ENCODE results near the gene SLC47A2.
A peak's percentile ranks its signal among the peaks of the same experiment; 100 is the strongest.
"Not testable (repeated sequence)": the region's sequence is repeated elsewhere in the genome, so short reads cannot be mapped to it uniquely, and the experiment has no call there.

SLC47A2 gene, protein sequence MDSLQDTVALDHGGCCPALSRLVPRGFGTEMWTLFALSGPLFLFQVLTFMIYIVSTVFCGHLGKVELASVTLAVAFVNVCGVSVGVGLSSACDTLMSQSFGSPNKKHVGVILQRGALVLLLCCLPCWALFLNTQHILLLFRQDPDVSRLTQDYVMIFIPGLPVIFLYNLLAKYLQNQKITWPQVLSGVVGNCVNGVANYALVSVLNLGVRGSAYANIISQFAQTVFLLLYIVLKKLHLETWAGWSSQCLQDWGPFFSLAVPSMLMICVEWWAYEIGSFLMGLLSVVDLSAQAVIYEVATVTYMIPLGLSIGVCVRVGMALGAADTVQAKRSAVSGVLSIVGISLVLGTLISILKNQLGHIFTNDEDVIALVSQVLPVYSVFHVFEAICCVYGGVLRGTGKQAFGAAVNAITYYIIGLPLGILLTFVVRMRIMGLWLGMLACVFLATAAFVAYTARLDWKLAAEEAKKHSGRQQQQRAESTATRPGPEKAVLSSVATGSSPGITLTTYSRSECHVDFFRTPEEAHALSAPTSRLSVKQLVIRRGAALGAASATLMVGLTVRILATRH

DNA sequence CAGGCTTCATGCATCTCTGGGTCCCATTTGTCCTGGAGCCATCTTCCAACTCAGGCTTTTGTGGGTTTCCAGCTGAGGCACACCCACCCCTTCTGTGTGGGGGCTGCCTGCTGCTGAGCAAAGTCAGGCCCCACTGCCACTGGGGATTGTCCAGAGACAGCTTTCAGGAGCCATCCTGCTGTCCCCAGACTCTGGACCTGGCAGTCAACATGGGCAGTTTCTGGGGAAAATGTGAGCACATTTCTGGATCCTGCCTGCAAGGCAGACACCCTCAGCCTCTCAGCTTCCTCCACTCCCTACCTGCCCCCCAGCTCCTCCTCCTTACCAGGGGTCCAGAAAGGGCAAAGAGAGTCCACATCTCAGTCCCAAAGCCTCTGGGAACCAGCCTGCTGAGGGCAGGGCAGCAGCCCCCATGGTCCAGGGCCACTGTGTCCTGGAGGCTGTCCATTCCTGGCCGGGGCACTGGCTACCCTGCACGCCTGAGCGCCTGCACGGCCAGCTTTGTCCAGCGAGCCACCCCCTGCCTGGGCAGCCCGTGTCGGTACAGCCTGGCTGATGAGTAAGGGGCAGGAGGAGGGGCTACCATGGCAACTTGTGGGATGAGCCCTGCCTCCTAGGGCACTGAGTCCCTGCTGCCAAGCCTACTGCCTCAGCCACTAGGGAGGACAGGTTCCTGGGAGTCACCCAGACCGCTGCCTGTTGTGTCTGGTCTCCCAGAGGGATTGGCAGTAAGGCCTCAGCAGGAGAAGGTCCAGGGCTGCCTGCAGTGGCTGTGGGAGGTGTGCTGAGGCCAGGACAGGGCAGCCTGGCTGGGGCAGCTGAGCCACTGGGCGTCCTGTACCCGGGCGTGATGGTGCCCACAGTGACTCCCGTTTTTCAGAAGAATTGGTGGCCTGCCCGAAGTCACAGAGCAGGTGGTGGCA lies at the start of gene SLC47A2:
SLC47A2 (minus strand) TSS at position 477 of the 923 bp plus-strand sequence; CDS start at position 448, 29 bp downstream.
- DNase-seq, result no peak

DNA sequence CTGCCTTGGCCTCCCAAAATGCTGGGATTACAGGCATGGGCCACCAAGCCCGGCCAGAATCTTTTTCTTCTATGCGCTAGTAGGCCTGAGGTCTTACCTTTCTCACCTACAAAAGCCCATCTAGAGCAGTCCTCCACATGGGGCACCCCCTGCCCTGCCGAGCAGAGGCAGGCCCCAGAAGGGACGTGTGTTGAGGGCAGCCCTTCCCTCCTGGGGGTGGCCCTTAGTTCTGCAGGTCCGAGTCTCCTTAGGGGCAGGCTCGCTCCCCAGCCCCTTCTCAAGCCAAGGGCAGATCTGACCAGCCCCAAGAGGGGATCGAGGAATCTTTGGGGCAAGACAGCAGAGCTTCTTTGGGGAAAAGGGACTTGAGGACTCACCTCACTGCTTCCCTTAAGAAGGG lies 49.6 kb upstream of the SLC47A2 start:
- no peak for DNase-seq

DNA sequence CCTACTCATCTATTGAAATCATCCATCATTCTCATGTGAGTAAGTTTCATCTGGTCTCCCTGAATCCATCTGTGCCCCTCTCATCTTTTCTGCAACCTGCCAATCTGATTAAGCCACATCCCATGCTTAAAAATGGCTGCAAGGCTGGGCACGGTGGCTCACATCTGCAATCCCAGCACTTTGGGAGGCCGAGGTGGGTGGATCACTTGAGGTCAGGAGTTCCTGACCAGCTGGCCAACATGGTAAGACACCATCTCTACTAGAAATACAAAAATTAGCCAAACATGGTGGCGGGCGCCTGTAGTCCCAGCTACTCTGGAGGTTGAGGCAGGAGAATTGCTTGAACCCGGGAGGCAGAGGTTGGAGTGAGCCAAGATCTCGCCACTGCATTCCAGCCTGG lies 47.6 kb upstream of the SLC47A2 start:
- DNase-seq, result not testable (repeated sequence)

DNA sequence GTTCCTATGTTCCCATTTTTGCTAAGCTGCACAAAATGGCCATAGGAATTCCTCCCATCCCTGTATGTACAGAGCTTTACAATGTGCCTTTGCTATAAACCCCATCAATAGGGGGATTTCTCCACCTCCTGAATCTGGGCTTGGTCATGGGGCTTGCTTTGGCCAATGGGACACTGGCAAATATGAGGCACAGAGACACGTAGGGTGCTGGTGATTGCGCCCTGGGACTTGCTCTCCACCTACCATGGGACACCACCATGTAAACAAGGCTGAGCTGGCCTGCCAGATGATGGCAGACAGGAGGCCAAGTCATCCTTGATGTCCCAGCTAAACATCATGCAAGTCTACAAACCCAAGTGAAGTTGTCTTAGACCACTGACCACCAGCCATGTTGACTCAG lies 47.0 kb upstream of the SLC47A2 start:
- DNase-seq, result no peak

DNA sequence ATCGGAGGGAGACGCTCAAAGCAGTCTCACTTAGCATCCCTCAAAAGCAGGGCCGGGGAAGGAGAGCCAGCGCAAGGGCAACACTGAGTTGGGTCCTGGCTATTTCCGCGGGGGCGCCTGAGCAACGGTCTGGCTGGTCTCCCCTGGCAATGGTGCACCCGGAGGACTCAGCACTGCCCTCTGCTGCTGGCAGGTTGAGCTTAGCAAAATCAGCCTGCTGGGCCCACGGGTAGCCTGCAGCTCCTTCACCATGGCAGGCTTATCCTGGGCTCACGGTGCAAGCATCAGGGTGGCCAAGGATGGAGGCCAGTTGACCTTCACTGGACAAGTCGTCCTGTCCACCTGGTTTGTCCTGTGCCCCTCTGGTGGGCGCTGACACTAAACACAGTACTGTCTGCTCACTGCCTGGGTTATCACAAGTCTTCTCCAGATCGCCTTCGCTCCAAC lies 46.2 kb upstream of the SLC47A2 start:
- peak; percentile 66 for DNase-seq

DNA sequence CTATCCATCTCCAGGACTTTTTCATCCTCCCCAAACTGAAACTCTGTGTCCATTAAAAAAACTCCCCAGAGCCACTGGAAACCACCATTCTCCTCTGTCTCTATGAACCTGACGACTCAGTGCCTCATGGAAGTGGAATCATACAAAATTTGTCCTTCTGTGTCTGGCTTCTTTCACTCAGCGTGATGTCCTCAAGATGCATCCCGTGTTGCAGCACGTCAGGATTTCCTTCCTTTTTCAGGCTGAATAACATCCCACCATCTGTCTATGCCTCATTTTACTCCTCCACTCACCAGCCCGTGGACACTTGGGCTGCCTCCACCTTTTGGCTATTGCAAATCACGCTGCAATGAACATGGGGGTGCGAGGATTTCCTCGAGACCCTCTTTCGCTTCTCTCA lies 44.4 kb upstream of the SLC47A2 start:
- DNase-seq, result no peak

DNA sequence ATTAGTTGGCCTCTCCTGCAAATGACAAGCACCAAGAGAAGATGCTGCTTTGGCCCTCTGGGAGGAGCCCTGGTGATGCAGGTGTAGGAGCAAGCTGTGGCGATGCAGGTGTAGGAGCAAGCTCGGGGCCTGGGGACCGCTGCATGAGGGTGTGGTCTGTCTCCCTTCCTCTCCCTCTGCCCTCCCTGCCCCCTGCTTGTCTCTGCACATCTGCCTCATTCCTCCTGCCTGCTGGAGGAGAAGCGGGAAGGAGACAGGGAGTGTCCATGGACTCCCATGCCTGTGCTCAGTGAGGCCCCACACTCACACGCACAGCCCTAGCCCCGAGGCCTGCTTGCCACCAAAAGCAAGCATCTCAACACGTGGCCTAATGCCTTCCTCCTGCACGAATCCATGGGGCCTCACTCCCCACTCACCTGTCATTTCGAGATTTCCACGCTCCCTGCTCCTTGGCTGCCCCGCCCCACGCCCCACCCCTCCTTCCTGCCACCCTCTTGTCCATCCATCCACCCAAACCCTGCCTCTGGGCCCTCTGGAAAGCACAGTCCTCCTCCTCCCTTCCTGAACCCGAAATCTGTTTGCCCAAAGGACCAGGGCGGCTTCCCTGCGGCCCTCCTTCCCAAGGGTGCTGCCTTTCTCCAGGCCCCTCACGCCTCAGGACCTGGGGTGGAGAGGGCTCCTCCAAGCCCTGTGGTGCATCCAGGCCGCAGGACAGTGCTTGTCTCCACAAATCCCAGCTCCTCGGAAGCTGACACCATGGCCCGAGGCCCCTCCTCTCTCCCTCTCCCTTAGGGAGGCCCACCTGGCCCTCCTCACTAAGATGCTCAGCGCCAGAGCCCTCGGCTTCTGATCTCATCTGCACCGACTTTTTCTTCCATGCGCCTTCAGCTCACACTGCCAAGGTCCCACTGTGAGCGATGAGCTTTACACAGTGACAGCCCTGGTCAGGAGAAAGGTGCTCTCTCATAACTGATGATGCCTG lies 43.5 kb upstream of the SLC47A2 start:
- no peak for DNase-seq

DNA sequence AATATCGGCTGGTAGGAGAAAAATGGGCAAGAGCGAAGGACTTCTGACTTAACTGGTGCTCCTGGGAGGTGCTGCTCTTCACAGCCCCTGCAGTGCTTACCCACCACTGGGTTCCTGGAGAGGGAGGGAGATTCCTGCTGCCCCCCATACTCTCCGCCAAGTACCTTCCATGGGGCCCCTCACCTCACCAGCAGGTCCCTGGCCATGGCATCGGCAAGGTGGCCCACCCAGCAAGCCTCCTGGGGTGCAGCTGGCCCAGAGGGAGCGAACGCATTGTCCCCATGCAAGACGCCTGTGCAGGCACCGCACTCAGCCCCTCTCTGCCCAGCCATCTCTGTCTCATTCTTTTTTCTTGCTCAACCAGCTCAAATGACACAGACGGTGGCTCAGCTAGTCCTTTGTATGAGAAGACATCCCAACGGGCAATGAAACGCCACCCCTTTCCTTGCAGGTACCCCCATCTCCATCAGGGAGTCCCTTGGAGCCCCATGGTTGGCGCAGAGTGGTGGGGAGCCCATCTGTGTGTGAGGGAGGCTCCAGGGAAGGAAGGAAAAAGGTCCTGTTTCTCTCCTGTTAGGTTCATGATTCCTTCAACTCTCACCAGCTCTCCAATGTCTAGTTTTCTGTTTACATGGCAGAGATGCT lies 41.3 kb upstream of the SLC47A2 start:
- DNase-seq, result no peak

DNA sequence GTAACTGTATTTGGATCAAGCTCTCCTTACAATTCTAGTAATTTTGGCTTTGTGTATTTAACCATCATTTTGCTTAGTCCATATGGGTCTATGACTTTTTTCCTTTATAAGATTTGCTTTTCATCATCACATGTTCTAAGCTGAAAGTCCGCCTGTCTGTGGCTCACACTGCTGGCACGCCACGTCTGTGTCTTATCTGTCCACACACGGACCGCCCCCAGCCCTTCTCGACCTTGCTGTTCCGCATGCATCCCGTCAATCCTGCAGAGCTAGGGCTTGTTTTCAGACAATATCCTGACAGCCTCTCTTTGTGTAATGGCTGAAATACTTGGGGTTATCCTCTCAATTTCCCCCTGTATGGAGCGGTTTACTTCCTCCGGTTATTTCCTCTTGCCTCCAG lies 40.2 kb upstream of the SLC47A2 start:
- no peak for DNase-seq

DNA sequence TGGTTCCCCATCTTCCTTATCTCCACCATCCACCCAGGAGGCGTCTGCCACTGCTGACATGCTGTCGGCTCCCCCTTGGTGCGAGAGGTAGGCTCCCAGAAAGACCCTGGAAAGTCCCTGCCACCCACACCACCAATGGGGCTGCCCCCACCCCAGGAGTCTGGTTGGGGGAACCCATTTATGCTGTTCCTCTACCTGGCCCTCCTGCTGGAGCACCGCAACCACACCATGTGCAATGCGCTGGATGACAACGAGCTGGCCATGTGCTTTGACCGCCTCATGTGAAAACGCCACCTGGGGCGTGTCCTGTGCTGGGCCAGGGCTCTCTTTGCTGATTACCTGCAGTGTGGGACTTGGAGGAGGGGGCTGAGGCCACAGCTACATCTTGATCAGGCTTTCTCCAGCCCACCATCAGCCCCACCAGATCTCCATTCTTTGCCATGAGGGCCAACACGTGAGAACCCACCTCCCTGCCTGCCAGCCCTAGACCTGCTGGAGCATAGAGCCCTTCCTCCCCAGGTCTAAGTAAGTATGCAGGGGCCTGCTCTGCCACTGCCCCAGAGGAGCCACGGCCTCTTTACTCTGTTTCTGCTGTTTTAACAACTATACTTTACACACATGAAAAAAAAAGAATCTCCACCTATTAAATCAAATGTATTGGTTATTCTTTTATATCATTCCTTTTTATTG lies 39.6 kb upstream of the SLC47A2 start:
- DNase-seq, result no peak

DNA sequence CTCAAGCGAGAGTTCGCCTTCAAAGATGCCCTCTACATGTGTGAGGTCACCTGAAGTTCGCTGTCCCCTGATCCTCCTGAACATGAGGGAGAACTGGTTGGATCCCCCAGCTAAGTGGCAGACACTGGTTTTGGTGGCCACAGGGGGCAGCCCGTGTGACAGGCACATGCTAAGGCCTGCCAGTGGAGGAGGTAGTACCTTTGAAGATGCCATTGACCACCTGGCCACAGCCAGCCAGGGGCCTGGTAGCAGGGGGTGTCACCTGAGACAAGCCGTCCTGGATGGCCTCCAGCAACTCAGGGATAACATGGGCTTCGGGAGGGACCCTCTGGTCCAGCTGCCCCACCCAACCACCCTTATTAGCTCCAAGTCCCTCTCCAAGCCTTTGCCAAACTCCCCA lies 39.0 kb upstream of the SLC47A2 start:
- no peak for DNase-seq

DNA sequence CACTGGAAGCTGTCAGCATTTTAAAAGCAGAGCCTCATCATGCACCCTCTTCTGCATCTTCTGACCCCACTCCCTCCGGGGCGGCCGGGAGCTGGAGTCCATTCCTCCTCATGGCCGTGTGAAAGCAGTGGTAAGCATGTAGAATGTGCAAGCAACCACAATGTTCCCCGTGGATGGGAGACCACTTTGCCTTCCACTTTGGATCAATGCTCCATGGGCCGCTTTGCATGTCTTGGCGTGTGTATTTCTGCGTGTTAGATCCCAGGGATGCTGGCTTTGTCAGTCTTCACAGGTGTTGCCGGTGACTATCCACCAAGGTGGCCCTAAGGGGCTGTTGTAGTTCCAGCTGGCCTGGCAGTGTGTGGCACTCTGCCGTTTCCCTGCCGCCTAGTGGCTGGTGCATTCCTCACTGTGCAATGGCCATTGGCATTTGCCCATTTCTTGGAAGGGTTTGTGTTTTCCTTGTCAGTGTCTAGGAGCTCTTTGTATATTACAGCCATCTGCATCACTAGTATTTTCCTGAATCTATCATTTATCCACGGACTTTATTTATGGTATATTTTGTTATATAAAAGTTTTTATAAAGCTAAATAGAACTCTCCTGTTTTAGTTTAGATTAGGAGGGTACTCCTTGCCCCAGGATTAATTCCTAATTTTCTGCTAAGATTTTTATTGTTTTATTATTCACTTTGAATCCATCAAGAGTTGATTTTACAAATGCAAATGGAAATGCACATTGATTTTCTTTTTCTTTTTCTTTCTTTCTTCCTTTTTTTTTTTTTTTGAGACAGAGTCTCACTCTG lies 37.5 kb upstream of the SLC47A2 start:
- no peak for DNase-seq

DNA sequence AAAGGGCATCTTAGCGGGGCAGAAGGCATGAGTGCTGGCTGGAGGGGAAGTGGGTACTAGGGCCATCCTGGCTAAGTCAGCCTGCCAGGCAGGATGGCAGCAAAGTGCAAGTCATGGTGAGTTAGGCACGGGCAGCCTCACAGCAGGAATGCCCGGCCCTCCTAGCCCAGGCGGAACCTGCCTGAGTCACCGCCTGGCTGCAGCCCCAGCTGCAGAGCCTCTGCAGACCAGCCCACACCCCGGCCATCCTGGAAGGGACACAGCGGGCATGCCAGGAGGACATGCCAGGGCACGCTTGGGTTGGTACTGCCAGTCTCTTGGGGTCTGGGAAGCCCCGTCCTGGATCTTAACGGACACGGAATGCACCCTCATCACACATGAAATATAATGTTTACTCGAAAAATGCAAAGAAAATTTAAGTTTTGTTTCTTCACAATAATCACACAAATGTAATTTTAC lies 36.7 kb upstream of the SLC47A2 start:
- DNase-seq, result no peak

DNA sequence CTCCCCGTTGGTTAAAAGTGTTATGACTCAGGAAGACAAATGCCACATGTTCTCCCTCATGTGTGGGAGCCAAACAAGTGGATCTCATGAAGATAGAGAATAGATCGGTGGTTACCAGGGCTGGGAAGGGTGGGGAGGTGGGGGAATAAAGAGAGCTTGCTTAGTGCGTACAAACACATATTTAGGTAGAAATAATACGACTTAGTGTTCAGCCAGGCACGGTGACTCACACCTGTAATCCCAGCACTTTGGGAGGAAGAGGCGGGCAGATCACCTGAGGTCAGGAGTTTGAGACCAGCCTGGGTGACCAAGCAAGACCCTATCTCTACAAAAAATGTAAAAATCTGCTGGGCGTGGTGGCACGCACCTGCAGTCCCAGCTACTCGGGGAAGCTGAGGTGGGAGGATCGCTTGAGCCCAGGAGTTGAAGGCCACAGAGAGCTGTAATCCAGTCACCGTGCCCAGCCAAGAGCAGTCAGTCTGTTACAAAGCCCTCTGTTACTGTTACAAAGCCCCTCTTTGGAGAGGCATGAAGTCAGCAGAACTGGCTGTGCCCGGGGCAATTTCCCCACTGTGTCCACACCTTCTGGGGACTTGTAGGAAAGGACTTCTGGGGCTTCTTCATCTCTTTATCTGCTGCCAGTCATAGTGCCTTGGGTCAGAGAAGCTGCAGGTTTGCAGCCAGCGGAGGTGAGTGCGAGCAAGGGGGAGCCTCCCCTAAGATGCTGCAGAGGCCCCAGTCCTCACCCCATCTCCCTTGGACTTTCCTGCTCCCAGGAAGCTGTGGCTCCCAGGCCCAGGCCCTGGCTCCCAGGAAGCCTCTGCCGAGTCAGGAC lies 36.0 kb upstream of the SLC47A2 start:
- no peak for DNase-seq

DNA sequence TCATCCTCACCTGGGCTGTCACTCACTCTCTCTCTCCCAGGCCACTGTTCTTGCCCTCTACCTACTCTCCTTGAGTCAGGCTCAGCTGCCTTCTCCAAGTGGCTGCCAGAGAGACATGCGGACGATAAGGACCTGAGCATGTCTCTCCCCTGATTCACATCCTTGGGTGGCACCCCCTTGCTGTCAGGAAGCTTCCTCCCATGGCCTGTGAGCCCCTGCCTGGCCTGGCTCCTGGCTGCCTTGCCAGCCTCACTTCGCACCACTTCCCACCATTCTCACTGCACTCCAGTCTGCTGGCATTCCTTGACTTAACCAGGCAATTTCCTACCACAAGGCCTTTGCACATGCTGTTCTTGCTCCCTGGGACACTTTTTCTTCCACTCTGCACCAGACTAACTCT lies 34.5 kb upstream of the SLC47A2 start:
- DNase-seq, result no peak

DNA sequence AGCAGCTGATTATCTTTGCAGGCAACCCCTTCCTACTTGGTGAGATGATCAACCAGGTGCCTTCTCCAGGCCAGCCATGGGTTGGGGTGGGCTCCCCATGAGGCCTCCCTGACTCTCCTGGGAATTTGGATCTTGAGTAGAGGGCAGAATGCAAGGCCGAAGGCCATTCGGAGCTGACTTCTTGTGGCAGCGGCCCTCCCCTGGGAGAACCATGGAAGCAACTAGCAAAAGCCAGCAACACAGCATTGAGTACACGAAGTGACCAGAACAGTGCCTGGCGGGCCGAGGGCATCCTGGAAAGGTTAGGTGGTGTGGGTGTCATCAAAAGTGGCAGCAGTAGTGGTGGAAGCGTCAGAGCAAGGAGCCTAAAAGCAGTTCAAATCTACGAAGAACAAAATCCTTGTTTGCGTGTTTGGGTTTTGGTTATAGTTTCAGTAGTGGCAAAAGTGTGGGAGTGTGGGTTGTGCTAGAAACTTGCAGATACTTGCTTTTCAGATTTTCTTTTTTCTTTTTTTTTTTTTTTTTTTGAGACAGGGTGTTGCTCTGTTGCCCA lies 33.7 kb upstream of the SLC47A2 start:
- DNase-seq, result no peak

DNA sequence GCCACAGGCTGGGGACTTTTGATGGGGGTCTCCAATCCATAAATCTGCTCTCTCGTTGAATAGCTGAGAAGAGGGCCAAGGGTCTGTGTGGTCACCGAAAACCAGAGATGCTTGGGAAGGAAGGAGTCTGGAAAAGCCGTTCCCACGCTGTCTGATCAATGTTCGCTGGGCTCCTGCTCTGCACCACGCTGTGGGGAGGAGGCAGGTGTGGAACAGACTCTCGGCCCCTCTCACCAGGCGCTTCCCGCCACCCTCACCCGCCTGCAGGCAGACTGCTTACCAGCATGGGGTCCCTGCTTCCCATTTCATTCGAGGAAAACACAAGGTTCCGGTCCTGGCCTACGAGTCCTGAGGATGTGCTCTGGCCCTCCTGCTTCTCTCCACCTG lies 32.4 kb upstream of the SLC47A2 start:
- no peak for DNase-seq

DNA sequence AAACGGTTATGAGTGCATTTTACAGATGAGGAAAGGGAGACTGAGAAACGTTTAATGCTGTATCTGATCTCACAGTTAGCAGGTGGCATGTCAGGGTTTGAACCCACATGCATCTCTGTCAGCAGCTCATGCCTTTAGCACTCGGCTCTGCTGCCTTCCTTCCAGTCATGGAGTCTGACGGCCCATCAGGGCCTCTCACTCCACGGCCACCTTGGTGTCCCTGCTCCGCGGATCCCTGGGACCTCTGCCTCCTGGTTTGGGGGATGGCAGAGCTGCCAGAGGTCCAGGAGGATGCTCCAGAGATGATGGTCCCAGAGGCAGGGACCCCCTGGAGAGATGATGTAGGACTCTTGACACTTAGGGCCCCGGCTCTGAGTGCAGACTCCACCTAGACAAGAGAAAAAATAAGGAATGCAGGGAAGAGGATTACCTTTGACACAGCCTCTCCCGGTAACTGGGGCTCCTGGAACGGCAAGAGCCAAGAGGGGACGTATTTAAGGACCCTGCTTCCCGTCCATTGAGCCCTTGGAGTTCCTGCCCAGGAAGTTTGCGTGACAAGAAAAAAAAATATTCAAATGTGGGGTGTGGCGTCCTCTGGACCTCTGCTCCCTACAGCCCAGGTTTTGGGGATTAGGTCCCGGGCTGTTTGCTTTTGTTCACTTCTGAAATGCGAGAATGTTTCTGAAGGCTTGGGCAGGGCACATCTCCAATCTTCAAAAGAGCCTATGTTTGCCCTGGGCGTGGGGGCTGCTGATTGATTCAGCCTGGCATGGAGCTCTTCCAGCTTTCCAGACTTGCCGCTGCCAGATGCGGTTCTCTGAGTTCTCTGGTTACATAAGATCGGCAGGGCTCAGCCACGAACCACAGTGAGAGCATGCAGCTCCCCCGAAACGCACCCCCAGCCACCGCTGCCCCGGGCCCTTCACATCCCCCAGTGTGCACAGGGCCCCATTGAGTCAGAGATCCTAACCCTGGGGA lies 31.7 kb upstream of the SLC47A2 start, which contains the start of gene ALDH3A1:
ALDH3A1 (minus strand) TSS at position 470 of the 978 bp plus-strand sequence. CDS start 3,169 bp downstream, outside the sequence.
- DNase-seq, result no peak

Data from activated naive CD4-positive, alpha-beta T cell treated with anti-CD3 and anti-CD28 coated beads, Interleukin-2, amount 50 U/mL, for 16 hours (primary cell).